Middle frontal gyrus (tissue), 1 donor: Measurements from ENCODE around the gene AASDHPPT.

Experiments
- DNase-seq: peaks from one replicate; pipeline ENCODE4 v3.0.0-alpha.2; 2015; ENCODE audit warnings: low spot score; ENCODE audit errors: extremely low spot score

AASDHPPT gene

GRCh38 chr11:106086135-106086534 is 8.7 kb downstream of the AASDHPPT start:
- DNase-seq, result no peak

GRCh38 chr11:106086850-106087249 is 9.4 kb downstream of the AASDHPPT start:
- no peak for DNase-seq

- DNase-seq, result no peak
Measured at GRCh38 chr11:106087815-106088435, 10.5 kb downstream of the AASDHPPT start.

- DNase-seq, result no peak
Measured at GRCh38 chr11:106088896-106089295, 11.4 kb downstream of the AASDHPPT start.

- no peak for DNase-seq
Measured at GRCh38 chr11:106091480-106092123, 14.1 kb downstream of the AASDHPPT start.

GRCh38 chr11:106092446-106092845 is 15.0 kb downstream of the AASDHPPT start:
- no peak for DNase-seq

GRCh38 chr11:106098893-106099553 is 21.6 kb downstream of the AASDHPPT start:
- DNase-seq, result no peak

GRCh38 chr11:106101370-106101769 is 23.9 kb downstream of the AASDHPPT start:
- DNase-seq, result no peak

- no peak for DNase-seq
Measured at GRCh38 chr11:106101819-106102218, 24.4 kb downstream of the AASDHPPT start.

- DNase-seq, result no peak
Measured at GRCh38 chr11:106105986-106106385, 28.5 kb downstream of the AASDHPPT start.

- no peak for DNase-seq
Measured at GRCh38 chr11:106121570-106122320, 44.3 kb downstream of the AASDHPPT start.

GRCh38 chr11:106127604-106128003 is 50.1 kb downstream of the AASDHPPT start:
- DNase-seq, result no peak

- DNase-seq, result no peak
Measured at GRCh38 chr11:106128740-106129139, 51.3 kb downstream of the AASDHPPT start.

GRCh38 chr11:106131998-106132397 is 54.5 kb downstream of the AASDHPPT start:
- DNase-seq, result no peak

GRCh38 chr11:106132582-106133354 is 55.3 kb downstream of the AASDHPPT start:
- no peak for DNase-seq

GRCh38 chr11:106133529-106133928 is 56.1 kb downstream of the AASDHPPT start:
- DNase-seq, result no peak

- no peak for DNase-seq
Measured at GRCh38 chr11:106137061-106137460, 59.6 kb downstream of the AASDHPPT start.

- DNase-seq, result no peak
Measured at GRCh38 chr11:106137758-106138157, 60.3 kb downstream of the AASDHPPT start.
